ENCODE data around the gene HS1BP3.

Gene HS1BP3

DNA sequence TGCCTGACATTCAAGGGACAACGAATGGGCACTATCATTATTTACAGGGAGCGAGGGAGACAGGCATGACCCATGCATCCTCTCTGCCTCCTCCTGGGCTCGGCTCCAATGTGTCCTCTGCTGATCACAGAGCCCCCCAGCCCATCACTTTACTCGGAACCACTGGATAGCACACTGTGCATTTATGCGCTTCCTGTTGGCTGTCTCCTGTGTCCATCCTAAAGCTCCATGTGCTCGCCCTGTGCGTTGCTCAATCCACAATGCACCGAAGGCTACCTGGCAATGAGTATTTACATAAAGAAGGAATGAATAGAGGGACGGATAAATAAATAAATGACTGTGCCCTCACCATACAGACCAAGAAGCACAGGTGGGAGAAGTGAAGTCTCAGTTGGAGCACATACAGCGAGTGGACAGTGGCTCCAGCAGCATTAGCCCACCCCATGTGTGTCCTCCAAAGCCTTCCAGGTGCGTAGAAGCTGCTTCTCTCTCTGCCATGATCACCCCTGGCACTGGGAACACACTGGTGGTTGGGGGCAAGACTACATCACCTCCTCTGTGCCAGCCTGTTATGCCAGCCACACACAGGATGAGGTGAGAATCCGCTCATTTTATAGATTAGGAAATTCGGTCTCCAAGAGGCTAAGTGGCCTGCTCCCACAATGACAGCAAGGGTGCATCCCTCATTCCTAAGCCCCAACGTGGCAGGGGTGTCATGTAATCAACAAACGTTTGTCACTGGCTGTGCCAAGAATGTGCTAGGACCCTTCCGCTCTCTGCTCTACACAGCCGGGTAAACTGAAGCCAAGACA lies 13.7 kb upstream of the HS1BP3 start:
- Histone ChIP-seq H3K4me3 (no peak overlapping the region), H3K9me3 (no peaks in the 10 kb centered on the region), H3K36me3 (replicated peaks) (no peaks in the 10 kb centered on the region), H3K4me1 (peaks cover 4% of the 10 kb centered on the region; the same call in 1 of the 2 replicates), H3K27me3 (ENCODE audit: low read depth) (peaks cover 11% of the 10 kb centered on the region)
- no peak for DNase-seq (ENCODE audit: low spot score in 2 of 2)
- in situ Hi-C loops (cut with MboI; ENCODE audit: low sequenced_read_pairs): loop anchor here (5.0 to 25.0 kb wide), 3 partner anchors 298 to 648 kb away; partner anchors contain the start of gene TDRD15

DNA sequence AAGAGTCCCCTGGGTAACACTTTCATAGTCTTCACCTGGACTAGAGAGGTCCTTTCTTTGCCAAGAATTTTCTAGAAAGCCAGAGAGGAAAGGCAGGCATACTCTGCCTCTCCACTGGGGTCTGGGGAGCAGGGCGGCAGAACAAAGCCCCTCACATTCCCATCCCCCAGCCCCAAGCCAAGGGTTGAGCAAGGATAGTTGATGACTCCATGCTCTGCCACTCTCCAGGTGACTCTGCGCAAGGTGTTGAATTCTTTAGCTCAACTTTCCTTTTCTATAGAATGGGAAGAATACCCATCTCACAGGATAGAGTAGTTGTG lies 13.1 kb upstream of the HS1BP3 start:
- Histone ChIP-seq H3K36me3 (replicated peaks) (no peaks in the 10 kb centered on the region), H3K4me3 (no peak overlapping the region), H3K4me1 (peaks cover 4% of the 10 kb centered on the region; the same call in 1 of the 2 replicates), H3K27me3 (ENCODE audit: low read depth) (peaks cover 17% of the 10 kb centered on the region), H3K9me3 (no peaks in the 10 kb centered on the region)
- in situ Hi-C loops (cut with MboI; ENCODE audit: low sequenced_read_pairs): loop anchor here (5.0 to 25.0 kb wide), 3 partner anchors 298 to 648 kb away; partner anchors contain the start of gene TDRD15
- DNase-seq (ENCODE audit: low spot score in 2 of 2): no peak

DNA sequence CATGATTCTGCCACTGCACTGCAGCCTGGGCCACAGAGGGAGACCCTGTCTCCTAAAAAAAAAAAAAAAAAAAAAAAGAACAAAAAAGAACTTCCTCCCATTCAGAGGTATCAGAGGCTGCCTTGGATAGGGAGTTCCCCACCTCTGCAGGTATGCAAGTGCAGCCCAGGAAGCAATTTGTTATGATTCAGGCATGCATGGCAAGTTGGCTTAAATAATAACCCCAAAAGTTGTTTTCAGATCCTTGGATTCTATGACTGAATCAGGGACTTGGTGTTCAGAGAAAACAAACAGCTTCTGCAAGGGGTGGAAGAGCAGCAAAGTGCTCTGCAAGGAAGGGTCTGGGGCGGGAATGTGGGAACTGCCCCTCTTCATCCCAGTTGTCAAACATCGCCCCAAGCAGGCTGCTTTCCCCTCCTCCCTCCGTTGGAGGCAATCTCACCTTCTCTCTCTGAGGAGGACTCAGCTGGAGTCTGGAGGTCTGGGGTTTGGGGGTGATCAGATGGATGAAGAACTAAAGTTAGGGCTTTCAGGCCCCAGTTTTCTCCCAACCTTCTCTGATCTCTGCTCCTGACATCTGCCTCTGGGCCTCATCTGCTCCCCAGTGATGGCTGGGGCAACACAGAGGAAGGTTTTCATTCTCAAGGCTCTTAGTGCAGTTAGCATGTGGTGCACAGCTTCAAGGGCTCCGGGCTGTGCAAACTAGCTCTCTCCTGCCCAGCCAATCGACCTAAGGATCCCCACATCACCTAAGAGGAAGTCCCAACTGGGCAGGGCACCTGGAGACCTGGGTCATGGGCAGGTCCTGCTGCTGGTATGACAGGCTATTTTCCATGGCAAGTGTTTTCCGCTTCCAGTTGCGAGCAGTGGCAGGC lies 12.5 kb upstream of the HS1BP3 start:
- Histone ChIP-seq H3K4me3 (no peak overlapping the region), H3K9me3 (no peaks in the 10 kb centered on the region), H3K4me1 (peaks cover 4% of the 10 kb centered on the region; the same call in 1 of the 2 replicates), H3K27me3 (ENCODE audit: low read depth) (peaks cover 21% of the 10 kb centered on the region), H3K36me3 (replicated peaks) (no peaks in the 10 kb centered on the region)
- in situ Hi-C loops (cut with MboI; ENCODE audit: low sequenced_read_pairs): loop anchor here (5.0 to 25.0 kb wide), 3 partner anchors 299 to 649 kb away; partner anchors contain the start of gene TDRD15
- DNase-seq (ENCODE audit: low spot score in 2 of 2): no peak

DNA sequence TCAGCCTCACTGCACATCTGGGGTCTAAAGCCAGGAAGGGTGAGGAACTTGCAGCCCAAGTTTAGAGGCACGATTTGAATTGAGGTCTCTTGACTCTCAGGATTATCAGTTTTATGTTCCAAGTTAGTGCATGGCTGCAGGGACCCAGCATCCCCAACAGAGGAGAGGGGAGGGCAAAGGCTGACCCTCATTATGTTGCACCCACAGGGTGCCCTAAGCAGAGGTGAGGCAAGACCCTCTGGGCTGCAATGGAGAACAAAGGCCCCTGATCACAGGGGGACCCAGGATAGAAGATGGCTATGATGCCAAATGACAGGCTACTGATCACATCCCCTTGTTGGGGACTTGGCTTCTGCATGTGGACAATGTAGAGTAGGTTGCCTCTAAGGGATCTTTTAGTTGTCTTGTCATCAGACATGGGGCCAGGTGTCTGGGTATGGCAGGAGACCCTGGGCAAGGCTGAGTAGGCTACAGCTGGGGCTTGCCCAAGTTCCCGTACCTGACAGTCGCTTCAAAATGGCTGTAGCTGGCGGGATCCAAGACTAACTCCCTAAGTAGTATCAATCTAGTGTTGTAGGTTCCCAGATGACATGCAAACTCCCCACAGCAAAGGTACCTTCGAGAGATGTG lies 11.5 kb upstream of the HS1BP3 start:
- Histone ChIP-seq H3K9me3 (no peaks in the 10 kb centered on the region), H3K4me1 (no peaks in the 10 kb centered on the region), H3K4me3 (no peak overlapping the region), H3K27me3 (ENCODE audit: low read depth) (peaks cover 21% of the 10 kb centered on the region), H3K36me3 (replicated peaks) (no peaks in the 10 kb centered on the region)
- DNase-seq (ENCODE audit: low spot score in 2 of 2): no peak
- in situ Hi-C loops (cut with MboI; ENCODE audit: low sequenced_read_pairs): loop anchor here (5.0 to 25.0 kb wide), 3 partner anchors 300 to 650 kb away; partner anchors contain the start of gene TDRD15

DNA sequence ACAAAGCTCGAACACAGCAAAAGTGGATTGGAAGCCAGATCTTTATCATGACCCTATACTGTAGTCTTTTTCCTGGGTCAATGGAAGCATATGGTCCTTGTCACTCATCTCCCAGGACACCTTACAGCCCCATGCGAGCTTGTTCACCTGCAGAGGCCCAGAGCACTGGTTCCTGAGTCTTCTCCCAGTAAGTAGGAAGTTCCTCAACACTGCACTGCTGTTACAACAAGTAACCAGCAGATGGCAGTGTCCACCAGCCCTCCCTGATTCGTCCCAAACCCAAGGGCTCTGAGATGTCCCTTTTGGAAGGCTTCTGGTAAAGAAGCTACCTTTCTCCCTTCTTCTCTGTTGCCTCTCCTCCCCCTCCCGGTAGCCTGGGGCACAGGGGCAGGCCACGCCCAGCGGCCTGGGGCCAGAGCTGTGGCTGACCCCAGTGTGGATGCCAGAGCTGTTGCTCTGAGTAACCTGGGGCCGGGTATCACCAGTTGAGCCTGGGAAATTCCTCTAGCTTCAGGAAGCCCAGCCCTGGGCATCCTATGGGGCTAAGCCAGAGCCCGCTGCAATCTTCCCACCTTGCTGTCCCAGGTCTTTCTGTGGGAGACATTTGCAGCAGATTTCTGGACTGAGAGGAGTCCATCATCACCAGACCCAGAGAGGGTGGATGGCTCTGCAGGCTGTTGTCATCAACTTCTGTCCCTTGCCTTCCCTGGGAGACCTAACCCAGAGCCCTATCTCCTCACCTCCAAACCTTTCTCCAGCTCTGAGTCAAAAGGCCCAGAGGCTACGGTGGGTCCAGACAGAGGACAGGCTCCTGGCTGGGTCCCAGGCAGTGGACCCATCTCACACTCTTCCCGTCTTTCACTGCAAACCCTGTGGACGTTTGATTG lies 10.8 kb upstream of the HS1BP3 start:
- in situ Hi-C loops (cut with MboI; ENCODE audit: low sequenced_read_pairs): loop anchor here (5.0 to 25.0 kb wide), 3 partner anchors 301 to 651 kb away; partner anchors contain the start of gene TDRD15
- H3K27me3 ChIP-seq (ENCODE audit: low read depth): peaks cover 21% of the 10 kb centered on the region
- peak; percentile 73 to 76 for DNase-seq (ENCODE audit: low spot score in 2 of 2)
- no peaks in the 10 kb centered on the region for H3K4me1 ChIP-seq
- H3K36me3 ChIP-seq (replicated peaks): no peaks in the 10 kb centered on the region
- H3K4me3 ChIP-seq: no peak overlapping the region
- no peaks in the 10 kb centered on the region for H3K9me3 ChIP-seq

DNA sequence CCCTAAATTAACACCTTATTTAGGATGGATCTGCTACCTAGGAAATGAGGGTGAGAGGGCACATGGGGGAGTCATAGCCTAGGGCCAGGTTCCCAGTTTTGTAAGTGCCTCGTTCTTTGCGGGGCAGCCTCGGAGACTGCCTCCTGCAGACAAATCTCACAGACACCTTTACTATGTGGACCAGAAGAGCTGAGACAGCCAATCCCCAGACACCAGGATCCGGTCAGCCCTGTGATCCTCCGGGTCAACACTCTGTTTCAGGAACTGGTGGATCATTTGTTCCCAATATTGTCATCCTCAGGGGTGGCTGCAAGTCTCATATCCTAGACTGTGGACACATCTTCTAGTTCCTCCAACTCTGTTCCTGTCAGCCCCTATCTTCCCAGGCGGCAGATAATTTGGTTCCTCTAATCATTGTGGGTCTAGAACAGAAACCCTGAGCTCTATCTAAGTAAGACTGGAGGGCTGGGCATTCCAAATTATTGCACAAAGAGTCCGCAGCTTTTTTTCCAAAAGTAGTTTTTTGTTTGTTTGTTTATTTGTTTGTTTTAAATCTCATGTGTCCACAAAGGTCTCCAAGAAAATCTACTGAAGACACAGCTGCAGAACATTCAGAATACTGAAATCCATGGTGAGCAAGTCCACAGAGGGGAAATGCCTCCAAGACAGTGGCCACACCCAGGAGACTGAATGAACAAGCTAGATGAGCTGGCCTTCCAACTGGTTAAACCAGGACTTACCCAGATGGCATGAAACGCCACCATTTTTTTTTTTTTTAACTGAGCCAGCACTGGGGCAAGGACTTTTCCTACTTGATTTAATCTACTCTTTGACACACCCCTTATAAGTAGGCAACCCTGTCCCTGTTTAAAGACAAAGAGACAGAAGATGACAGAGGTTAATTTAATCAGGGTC lies 9.9 kb upstream of the HS1BP3 start:
- Histone ChIP-seq H3K4me3 (no peak overlapping the region), H3K9me3 (no peaks in the 10 kb centered on the region), H3K27me3 (ENCODE audit: low read depth) (peaks cover 21% of the 10 kb centered on the region), H3K36me3 (replicated peaks) (no peaks in the 10 kb centered on the region), H3K4me1 (no peaks in the 10 kb centered on the region)
- DNase-seq (ENCODE audit: low spot score in 2 of 2): no peak
- in situ Hi-C loops (cut with MboI; ENCODE audit: low sequenced_read_pairs): loop anchor here (5.0 to 25.0 kb wide), 3 partner anchors 302 to 652 kb away; partner anchors contain the start of gene TDRD15

DNA sequence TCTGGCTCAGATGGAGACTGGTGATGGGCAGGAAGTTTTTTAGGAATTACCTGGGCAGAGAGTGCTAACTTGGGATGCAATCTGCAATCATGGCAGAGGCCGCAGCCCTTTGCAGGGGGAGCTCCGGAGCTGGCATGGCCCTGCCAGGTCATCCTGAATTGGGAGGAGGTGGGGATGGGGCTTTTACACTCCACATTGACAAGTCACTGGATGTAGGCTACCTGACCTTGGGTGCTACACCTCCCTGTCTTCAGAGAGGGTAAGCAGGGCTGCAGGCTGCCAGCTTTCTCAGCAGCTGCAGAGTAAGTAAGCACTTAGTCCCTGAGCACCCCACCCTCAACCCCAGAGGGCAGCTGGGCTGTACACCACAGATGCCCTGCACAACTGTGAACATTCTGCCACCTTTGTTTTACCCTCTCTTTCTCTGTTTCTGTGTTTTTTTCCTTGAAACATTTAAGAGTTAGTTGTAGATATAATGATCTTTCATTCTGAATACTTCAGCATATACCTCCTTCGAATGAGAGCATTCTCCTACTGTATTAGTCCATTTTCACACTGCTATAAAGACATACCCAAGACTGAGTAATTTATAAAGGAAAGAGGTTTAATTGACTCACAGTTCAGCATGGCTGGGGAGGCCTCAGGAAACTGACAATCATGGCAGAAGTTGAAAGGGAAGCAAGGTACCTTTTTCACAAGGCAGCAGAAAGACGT lies 6.8 kb upstream of the HS1BP3 start:
- Histone ChIP-seq H3K4me1 (no peaks in the 10 kb centered on the region), H3K36me3 (replicated peaks) (no peaks in the 10 kb centered on the region), H3K4me3 (no peak overlapping the region), H3K9me3 (no peaks in the 10 kb centered on the region), H3K27me3 (ENCODE audit: low read depth) (peaks cover 21% of the 10 kb centered on the region)
- in situ Hi-C loops (cut with MboI; ENCODE audit: low sequenced_read_pairs): loop anchor here (25.0 kb wide), 2 partner anchors 455 to 655 kb away; partner anchors contain the start of gene TDRD15
- DNase-seq (ENCODE audit: low spot score in 2 of 2): no peak

DNA sequence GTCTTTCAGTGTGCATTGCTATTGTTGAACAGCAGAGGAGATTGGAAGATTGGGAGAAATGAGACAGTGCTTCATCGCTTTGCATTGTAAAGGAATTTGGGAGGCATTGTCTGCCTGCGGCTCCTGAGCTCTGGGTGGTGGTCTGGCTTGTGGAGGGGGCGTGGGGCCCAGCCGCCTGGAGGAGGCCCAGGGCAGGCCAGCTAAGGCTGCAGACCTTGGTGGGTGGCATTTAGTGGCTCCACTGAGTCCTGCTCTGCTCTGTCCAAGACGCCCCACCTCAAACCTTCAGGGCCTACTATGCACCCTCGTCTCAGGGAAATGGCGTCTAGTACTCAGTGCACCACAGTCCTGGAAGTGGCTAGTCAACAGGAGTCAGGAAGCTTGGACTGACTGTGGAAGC lies 5.7 kb upstream of the HS1BP3 start:
- no peaks in the 10 kb centered on the region for H3K36me3 ChIP-seq (replicated peaks)
- H3K27me3 ChIP-seq (ENCODE audit: low read depth): peaks cover 21% of the 10 kb centered on the region
- H3K4me3 ChIP-seq: no peak overlapping the region
- no peaks in the 10 kb centered on the region for H3K9me3 ChIP-seq
- peaks cover under 1% of the 10 kb centered on the region for H3K4me1 ChIP-seq
- in situ Hi-C loops (cut with MboI; ENCODE audit: low sequenced_read_pairs): loop anchor here (25.0 kb wide), 2 partner anchors 456 to 656 kb away; partner anchors contain the start of gene TDRD15
- no peak for DNase-seq (ENCODE audit: low spot score in 2 of 2)

DNA sequence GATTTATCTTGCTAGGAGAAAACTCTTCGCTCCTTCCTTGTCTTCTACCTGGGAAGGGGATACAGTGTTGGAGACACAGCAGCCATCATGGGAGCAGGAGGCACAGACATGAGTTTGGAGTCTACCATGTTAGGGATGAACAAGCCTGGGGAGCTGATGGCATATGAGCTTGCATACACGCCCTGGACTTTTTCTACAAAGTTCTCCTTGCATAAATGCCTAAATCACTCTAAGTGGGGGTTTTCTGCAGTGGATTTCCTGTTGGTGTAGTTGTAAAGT lies 3.6 kb upstream of the HS1BP3 start:
- no peak for DNase-seq (ENCODE audit: low spot score in 2 of 2)
- in situ Hi-C loops (cut with MboI; ENCODE audit: low sequenced_read_pairs): loop anchor here (25.0 kb wide), 2 partner anchors 458 to 658 kb away; partner anchors contain the start of gene TDRD15
- Histone ChIP-seq H3K9me3 (no peaks in the 10 kb centered on the region), H3K4me1 (peaks cover 7% of the 10 kb centered on the region), H3K36me3 (replicated peaks) (no peaks in the 10 kb centered on the region), H3K27me3 (ENCODE audit: low read depth) (peaks cover 9% of the 10 kb centered on the region), H3K4me3 (no peak overlapping the region)

DNA sequence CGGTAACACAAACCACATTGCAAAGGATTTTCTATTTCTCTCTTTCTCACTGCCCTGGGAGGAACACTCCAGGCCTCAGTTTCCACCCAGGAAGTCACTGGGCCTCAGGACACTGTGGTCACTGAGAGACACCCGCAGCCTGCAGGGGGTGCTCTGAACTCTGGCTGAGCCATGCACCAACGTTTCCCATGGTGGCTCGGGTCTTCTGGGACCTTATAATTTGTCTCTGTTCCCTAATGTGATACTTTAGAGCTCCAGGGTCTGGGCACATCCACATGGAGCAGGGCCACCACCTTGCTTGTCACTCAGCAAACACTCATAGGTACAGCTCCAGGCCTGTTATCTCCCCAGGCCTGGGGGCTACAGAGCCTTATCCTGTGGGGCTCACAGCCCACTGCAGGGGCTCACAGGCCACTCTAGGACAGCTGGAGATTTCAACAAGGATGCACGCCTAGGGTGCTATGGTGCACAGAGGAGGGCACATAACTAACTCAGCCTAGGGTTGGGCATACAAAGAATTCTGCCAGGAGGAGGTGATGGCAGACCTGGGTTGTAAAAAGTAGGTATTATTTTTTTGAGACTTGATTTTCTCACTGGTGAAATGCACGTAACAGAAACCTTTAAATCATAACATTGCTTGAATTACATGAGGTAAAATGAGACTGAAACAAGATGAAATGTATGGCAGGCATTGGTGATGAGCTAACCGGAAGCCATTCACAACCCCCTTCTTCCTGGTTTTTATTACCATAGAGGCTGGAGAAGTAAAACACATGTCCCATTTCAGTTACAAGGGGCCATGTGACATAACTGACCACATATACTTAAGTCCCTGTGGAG lies 3.0 kb upstream of the HS1BP3 start:
- in situ Hi-C loops (cut with MboI; ENCODE audit: low sequenced_read_pairs): loop anchor here (25.0 kb wide), 2 partner anchors 458 to 658 kb away; partner anchors contain the start of gene TDRD15

More for the DNA sequence above, 3.0 kb upstream of the HS1BP3 start:
- Histone ChIP-seq H3K36me3 (replicated peaks) (no peaks in the 10 kb centered on the region), H3K9me3 (no peaks in the 10 kb centered on the region), H3K4me1 (peaks cover 7% of the 10 kb centered on the region), H3K27me3 (ENCODE audit: low read depth) (peaks cover 3% of the 10 kb centered on the region), H3K4me3 (no peak overlapping the region)
- DNase-seq (ENCODE audit: low spot score in 2 of 2): no peak

All from HAP-1 (cell line).